Cardiac fibroblast (primary cell): ENCODE results near the gene NCKAP5L.

Experiments
- DNase-seq, 2 donors: peaks; one replicate each; pipeline versions ENCODE4 v3.0.0 to v3.0.0-alpha.2; 2010; ENCODE audit warnings: low read depth in 2 of 2
- H3K4me3 ChIP-seq, 2 donors: replicated peaks in 1 of 2; 1 replicate in 1 of 2; 2 replicates in 1 of 2; pipeline ENCODE4 v1.5.1; 2011; ENCODE audit warnings: low read depth in 2 of 2, low read length in 2 of 2, mild to moderate bottlenecking in 2 of 2, moderate library complexity in 1 of 2
- TF ChIP-seq, protein P1 (sequence below): IDR thresholded peaks from one replicate; pipeline ENCODE4 v1.5.1; 2011; ENCODE audit warnings: low read depth, mild to moderate bottlenecking, low read length, inconsistent platforms

Gene NCKAP5L

DNA sequence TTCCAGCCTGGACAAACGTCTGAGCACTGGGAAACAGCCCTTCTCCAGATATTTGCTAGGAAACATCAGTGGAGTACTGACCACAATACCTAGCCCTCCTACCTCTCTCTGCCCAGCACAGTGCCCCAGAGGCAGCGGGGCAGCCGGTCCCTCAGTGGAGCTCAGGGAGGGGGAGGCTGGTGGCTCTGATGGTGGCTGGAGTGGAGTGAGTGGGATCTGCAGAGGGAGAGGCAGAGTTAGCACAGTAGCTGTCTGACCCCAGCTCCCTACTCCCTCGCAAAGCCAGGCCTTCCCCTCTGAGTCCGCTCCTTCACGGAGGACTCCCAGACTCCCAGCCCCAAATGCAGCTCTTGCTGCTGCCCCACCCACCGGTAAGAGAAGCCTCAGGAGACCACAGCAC is 30.0 kb downstream of the NCKAP5L start:
- no peak for DNase-seq
- TF ChIP-seq, protein P1, sequence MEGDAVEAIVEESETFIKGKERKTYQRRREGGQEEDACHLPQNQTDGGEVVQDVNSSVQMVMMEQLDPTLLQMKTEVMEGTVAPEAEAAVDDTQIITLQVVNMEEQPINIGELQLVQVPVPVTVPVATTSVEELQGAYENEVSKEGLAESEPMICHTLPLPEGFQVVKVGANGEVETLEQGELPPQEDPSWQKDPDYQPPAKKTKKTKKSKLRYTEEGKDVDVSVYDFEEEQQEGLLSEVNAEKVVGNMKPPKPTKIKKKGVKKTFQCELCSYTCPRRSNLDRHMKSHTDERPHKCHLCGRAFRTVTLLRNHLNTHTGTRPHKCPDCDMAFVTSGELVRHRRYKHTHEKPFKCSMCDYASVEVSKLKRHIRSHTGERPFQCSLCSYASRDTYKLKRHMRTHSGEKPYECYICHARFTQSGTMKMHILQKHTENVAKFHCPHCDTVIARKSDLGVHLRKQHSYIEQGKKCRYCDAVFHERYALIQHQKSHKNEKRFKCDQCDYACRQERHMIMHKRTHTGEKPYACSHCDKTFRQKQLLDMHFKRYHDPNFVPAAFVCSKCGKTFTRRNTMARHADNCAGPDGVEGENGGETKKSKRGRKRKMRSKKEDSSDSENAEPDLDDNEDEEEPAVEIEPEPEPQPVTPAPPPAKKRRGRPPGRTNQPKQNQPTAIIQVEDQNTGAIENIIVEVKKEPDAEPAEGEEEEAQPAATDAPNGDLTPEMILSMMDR = no peak
- H3K4me3 ChIP-seq = no peak overlapping the region

DNA sequence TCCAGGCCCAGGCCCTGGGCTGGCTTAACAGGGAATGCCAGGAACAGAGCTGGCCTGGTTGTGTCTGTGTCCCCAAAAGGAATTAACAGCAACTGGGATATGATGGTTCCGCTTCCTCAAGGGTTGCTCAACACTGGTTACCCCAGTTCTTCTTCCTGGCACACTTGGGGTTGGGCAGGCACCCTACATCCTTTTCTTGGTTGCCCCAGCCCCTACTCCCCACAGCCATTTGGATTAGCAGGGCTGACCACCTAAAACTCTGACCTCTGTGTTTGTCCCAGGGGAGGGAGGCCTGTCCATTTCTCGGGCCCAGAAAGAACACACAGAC is 30.8 kb downstream of the NCKAP5L start:
- TF ChIP-seq, protein P1 = no peak
- no peak overlapping the region for H3K4me3 ChIP-seq
- DNase-seq = no peak

DNA sequence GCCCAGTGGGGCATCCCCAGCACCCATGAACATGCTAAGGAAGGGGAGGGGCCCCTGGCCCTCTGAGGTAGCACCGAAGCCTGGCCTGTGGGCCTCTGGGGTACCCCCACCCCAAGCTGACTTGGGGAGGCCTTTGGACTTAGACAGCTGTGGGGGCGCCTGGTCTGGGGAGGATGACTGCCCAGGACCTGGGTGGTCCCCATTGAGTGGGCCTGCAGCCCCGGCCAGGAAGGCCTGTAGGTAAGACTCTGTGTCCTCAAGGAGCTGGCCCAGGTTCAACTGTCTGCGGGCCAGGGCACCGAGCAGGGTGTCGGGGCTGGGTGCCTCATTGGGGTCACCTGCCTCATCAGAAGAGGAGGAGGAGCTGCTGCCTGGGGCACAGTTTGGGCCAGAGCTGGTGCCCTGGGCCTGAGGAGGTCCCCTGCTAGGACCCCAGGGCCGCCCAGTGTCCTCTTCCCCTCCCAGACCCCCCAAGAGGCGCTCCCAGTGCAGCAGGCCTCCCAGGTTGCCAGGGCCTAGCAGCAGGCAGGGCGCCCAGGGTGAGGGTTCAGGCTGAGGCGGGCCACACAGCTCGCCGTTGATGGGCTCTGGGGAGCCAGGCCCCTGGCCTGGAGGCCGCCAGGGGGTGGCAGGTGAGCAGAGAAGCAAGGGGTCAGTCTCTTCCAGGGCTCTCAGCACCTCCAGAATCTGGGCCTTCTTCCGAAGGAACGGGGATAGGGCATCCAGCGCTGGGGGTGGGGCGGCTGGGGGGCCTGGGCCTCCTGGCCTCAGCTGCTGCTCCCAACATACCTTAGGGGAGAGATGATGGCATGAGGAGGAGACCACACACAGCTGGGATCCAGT is 31.4 kb downstream of the NCKAP5L start:
- no peak overlapping the region for H3K4me3 ChIP-seq
- no peak for DNase-seq
- TF ChIP-seq, protein P1 = no peak

DNA sequence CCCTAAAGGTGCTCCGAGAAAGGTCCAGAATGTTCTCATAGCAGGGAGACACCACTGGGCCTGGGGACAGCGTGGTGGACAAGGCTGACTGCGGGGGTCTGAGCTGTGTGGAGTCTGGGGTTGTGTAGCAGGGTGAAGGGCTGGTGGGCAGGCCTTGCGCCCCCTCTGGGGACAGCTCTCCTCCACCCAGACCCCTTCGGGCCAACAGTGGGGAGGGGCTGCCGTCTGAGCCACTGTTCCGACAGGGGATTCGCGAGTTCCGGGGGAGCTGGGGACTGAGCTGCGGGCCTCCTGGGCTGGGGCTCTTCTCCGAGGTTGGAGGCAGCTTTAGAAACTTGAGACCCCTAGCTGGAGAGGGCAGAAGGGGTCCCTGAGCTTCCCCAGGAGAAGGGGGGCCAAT is 32.1 kb downstream of the NCKAP5L start:
- TF ChIP-seq, protein P1 = no peak
- H3K4me3 ChIP-seq = no peak overlapping the region
- no peak for DNase-seq

DNA sequence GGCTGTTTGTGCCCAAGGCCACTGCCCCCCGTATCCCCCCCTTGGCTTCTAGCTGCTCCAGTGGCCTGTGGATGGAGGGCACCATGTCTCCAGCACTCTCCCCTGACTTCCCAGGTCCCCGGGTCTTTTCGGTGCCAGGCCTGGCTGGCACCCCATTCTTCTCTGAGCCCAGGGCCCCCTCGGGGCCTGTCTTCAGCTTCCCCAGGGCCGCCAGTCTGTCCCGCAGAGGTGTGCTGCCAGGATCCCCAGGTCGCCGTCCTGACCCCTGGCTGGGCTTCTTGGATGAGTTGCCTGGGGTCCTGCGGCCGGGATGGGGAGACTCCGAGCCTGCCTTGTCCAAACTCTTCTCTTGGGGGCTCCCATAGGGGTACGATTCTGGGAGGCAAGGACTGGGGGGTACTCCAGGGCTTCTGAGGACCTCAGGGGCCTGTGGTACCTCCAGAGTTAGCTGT is 32.5 kb downstream of the NCKAP5L start:
- DNase-seq = no peak
- no peak overlapping the region for H3K4me3 ChIP-seq
- TF ChIP-seq, protein P1 = no peak

DNA sequence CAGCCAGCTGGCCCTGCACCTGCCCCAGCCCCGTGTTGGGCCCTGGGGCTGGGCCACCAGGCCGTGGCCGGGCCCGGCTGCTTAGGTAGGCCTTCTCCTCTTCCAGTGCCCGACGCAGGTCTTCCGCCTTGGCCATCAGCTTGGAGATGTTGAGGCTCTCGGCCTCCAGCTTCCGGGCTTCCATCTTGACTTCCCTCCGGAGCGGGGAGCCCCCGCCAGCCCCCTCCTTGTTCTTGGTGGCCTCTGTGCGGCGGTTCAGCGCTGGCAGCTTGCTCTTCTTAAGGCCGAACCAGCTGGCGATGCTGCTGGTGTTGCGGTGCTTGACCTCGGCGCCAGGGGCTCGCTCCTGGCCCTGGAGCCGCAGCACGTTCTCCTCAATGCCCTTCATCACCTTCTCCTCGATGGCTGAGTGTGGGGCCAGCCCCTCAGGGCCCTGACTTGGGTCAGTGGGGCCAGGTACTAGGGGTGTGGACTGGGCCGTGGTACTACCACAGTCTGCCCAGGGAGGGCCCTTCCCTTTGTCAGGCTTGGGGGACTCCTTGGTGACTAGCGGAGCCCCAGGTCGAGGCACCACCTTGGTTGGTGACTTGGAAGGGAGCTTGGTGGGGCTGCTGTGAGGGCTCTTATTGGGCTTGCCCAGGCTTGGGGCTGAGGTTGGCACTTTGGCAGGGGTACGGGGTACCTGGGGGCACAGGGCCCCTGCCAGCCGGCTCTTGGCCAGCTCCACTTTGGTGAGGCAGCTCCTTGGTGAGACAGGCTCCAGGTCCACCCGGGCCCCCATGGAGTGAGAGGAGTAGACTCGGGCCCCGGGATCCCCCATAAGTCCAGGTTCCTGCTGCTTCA is 33.2 kb downstream of the NCKAP5L start:
- H3K4me3 ChIP-seq = no peak overlapping the region
- DNase-seq = no peak

More for the DNA sequence above, 33.2 kb downstream of the NCKAP5L start:
- TF ChIP-seq, protein P1 = no peak
